OCI-LY1 (cell line): Measurements from ENCODE around the gene KIAA2012.

ENCODE experiments used
- CTCF ChIP-seq: fragments of 200-600 bp; sonication (generic), shearing (Covaris generic); IDR thresholded peaks from 2 replicates; pipeline ENCODE4 v1.5.1; 2017; ENCODE audit warnings: mild to moderate bottlenecking, antibody characterized with exemption, low read length, moderate library complexity, mixed read lengths
- EZH2 ChIP-seq: fragments of 200-600 bp; sonication (generic), shearing (Covaris generic); IDR thresholded peaks from 2 replicates; pipeline ENCODE4 v1.8.0; 2017; ENCODE audit warnings: borderline replicate concordance, mixed run types, mild to moderate bottlenecking, antibody characterized with exemption, low read length, moderate library complexity, mixed read lengths

- TF ChIP-seq CTCF = no peak
- no peak for TF ChIP-seq EZH2
These were observed 42.4 kb upstream of the KIAA2012 start for GRCh38 chr2:202030691-202031090.
